NT2/D1 (cell line): ENCODE measurements around the gene WDCP.

Experiments used
- SUZ12 ChIP-seq: IDR thresholded peaks from 2 replicates; pipeline ENCODE4 v1.6.1; 2011; ENCODE audit not compliant: insufficient read length, insufficient read depth; ENCODE audit errors: extremely low read depth
- YY1 ChIP-seq: IDR thresholded peaks from 2 replicates; pipeline ENCODE4 v1.6.1; 2011; ENCODE audit not compliant: insufficient read length, insufficient read depth
- ZNF274 ChIP-seq: IDR thresholded peaks from 2 replicates; pipeline ENCODE4 v1.6.1; 2011; ENCODE audit warnings: mild to moderate bottlenecking, low read depth, low read length

GRCh38 chr2:24048769-24049484 is 1.7 kb upstream of the WDCP start:
- TF ChIP-seq YY1 (no peak), SUZ12 (no peak), ZNF274 (no peak)
